SK-N-MC (cell line): ENCODE data around the gene DLG5.

Experiments
- EZH2 ChIP-seq: fragments of 200-600 bp; sonication (generic); IDR thresholded peaks from one replicate; pipeline ENCODE4 v1.6.1; 2017; ENCODE audit warnings: antibody characterized with exemption
- FOXP2 ChIP-seq: optimal IDR thresholded peaks from 2 replicates; pipeline ENCODE3; 2011; ENCODE audit warnings: mild to moderate bottlenecking, moderate library complexity; ENCODE audit not compliant: insufficient read depth; ENCODE audit errors: extremely low read length, control extremely low read depth
- POLR2AphosphoS5 ChIP-seq: IDR thresholded peaks from 2 replicates; pipeline ENCODE4 v1.6.1; 2012; ENCODE audit warnings: mild to moderate bottlenecking, low read depth, low read length, borderline replicate concordance

DNA sequence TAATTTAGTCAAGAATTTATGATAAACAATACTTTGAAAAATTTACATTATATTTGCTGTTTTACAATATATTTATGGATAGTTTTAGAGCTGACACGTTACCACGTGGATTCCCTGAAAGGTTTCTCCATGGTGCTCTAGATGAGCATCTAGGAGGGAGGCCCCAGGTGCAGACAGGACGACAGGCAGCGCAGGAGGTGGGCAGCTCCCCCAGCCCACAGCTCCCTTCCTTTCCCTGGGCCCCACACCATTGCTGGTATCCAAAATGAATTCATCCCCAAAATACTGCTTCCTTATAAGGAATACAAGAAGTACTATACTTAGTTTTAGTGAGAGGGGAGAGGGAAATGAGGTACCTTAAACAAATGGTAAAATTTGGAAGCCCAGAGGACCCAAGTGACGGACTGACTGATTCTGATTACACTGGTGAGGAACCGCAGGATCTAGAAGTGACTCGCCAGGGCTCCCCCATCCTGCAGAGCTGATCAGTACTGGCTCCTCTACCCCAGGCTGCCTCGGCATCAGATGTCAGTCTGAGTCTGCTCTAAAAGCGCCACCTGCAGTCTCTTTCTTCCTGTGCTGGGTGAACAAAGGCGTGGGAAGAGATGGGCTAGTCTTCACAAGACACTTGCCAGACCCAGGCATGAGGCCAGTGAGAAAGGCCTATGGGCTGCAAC, 89.2 kb downstream of the DLG5 start:
- TF ChIP-seq EZH2 (no peak), POLR2AphosphoS5 (no peak), FOXP2 (no peak)
